Prostate gland (tissue), 2 donors: ENCODE results near the gene TSSC4. TPM values are rescaled to one million over a fixed set of nuclear protein-coding genes. Genes with fewer than 3 reads are reported as not detected.

Experiments
- DNase-seq: peaks from one replicate; pipeline ENCODE4 v3.0.0-alpha.2; 2019; ENCODE audit warnings: low spot score
- H3K27ac ChIP-seq, 2 donors: fragments of 200-600 bp; sonication (generic); 2 replicates each; pipeline ENCODE4 v1.5.1; 2017 to 2019
- H3K27me3 ChIP-seq: fragments of 200-600 bp; sonication (generic); replicated peaks from 2 replicates; pipeline ENCODE4 v1.5.1; 2019; ENCODE audit not compliant: insufficient read depth
- H3K36me3 ChIP-seq, 2 donors: fragments of 200-600 bp; sonication (generic); 1 replicate in 1 of 2; 2 replicates in 1 of 2; pipeline versions ENCODE4 v1.5.1 to v1.8.1; 2017 to 2019
- H3K4me1 ChIP-seq: fragments of 200-600 bp; sonication (generic); replicated peaks from 2 replicates; pipeline ENCODE4 v1.5.1; 2019
- H3K4me3 ChIP-seq, 2 donors: fragments of 200-600 bp; sonication (generic); 2 replicates each; pipeline ENCODE4 v1.5.1; 2017 to 2019
- H3K9me3 ChIP-seq: fragments of 200-600 bp; sonication (generic); 2 replicates; pipeline ENCODE4 v1.5.1; 2017
- POLR2A ChIP-seq: fragments of 450-650 bp; IDR thresholded peaks from one replicate; pipeline ENCODE4 v1.6.1; 2016; ENCODE audit warnings: antibody characterized with exemption, mild to moderate bottlenecking
- POLR2AphosphoS5 ChIP-seq: sonication (generic); formaldehyde crosslinking; IDR thresholded peaks from one replicate; pipeline ENCODE4 v1.6.1; 2017; ENCODE audit warnings: antibody characterized with exemption
- WGBS: methylation state at CpG from one replicate; pipeline ENCODE4 v1.1.5; 2018; 5-methylcytosine and 5-hydroxymethylcytosine counted together
- intact Hi-C: fragments of 100-400 bp; cut with DNase I; formaldehyde crosslinking; loops from one replicate; pipeline ENCODE4 v1.14.2; 2022
- total RNA-seq, 2 donors: library from RNA; depleted of rRNA; stranded (reverse); fragments of >200 nt; gene quantifications; one replicate each; pipeline ENCODE4 v1.1.0, GENCODE V29; 2016
- TF ChIP-seq, protein P1 (sequence below), 4 experiments: fragments of 200-600 bp in 2 of 4; fragments of 450-650 bp in 2 of 4; sonication (generic) in 2 of 4; IDR thresholded peaks; 1 replicate in 3 of 4; 2 replicates in 1 of 4; pipeline ENCODE4 v1.5.1; 2016 to 2019; ENCODE audit warnings: antibody characterized with exemption in 4 of 4, mild to moderate bottlenecking in 2 of 4, moderate library complexity in 2 of 4

TSSC4 gene
- total RNA-seq, 2 donors from 2014 or later, result 40.4 to 71.1 TPM

DNA sequence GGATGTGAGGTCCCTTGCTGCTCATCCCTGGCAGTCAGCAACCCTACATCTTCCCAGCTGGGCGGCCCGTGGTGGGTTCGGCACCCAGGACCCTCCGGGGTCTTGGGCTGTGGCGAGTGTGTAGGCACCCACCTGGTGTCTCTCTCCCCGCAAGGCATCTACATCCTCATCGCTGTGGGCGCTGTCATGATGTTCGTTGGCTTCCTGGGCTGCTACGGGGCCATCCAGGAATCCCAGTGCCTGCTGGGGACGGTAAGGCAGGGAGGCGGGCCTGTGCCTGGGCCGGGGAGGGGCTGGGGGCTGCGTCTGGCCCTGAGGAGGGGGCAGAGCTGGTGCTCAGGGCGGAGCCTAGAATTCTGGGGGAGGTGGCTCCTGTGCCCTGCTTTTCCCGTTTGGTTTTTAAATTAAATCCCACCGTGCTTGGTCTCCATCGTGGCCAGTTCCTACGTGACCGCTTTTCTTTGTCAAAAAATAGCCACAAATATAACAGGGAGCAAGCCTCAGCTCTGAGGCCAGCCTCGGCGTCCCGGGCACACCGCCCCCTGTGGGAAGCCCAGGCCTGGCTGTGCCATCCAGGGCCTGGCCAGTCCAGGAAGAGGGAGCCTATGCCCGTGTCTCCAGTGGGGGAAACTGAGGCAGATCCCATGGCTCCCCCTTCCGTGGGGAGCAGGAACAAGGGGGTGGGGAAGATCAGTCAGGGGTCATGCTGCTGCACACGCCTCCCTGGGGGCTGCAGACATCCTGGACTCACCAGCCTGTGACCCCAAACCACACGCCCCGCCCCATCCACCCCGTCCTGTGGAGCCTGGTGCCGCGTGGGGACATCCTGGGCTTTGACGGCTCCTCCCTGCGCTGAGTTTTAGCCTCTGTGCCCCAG, 6.4 kb upstream of the TSSC4 start:
- no peak for DNase-seq
- Histone ChIP-seq H3K9me3 (no peaks in the 10 kb centered on the region), H3K27me3 (no peaks in the 10 kb centered on the region), H3K36me3 (peaks cover 0 to 33% of the 10 kb centered on the region in 2 donors), H3K4me1 (peaks cover 13% of the 10 kb centered on the region), H3K4me3 (no peak overlapping the region), H3K27ac (no peak overlapping the region)
- TF ChIP-seq, protein P1, sequence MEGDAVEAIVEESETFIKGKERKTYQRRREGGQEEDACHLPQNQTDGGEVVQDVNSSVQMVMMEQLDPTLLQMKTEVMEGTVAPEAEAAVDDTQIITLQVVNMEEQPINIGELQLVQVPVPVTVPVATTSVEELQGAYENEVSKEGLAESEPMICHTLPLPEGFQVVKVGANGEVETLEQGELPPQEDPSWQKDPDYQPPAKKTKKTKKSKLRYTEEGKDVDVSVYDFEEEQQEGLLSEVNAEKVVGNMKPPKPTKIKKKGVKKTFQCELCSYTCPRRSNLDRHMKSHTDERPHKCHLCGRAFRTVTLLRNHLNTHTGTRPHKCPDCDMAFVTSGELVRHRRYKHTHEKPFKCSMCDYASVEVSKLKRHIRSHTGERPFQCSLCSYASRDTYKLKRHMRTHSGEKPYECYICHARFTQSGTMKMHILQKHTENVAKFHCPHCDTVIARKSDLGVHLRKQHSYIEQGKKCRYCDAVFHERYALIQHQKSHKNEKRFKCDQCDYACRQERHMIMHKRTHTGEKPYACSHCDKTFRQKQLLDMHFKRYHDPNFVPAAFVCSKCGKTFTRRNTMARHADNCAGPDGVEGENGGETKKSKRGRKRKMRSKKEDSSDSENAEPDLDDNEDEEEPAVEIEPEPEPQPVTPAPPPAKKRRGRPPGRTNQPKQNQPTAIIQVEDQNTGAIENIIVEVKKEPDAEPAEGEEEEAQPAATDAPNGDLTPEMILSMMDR (IDR thresholded peaks at IDR 0.05), result no peak
- TF ChIP-seq POLR2A (no peak), POLR2AphosphoS5 (no peak)
- intact Hi-C loops, result no loop called here
- 79% methylated on average over 31 of the region's 34 CpGs for WGBS

DNA sequence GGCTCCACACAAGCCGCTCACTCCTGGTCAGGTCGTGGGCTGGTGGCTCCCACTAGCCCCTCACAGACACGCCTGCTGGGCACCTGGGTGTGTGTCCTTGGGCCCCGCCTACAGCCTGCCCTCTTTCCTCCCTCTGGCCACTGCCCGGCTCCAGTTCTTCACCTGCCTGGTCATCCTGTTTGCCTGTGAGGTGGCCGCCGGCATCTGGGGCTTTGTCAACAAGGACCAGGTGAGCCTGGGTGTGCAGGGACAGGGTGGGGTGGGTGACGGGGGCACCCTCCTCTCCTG, 5.8 kb upstream of the TSSC4 start:
- Histone ChIP-seq H3K9me3 (no peaks in the 10 kb centered on the region), H3K4me3 (no peak overlapping the region), H3K27ac (no peak overlapping the region), H3K27me3 (no peaks in the 10 kb centered on the region), H3K36me3 (peaks cover 0 to 33% of the 10 kb centered on the region in 2 donors), H3K4me1 (peaks cover 12% of the 10 kb centered on the region)
- TF ChIP-seq POLR2AphosphoS5, result no peak
- TF ChIP-seq POLR2A, result no peak
- TF ChIP-seq, protein P1 (IDR thresholded peaks at IDR 0.05), result no peak
- intact Hi-C loops, result no loop called here
- 79% methylated on average over 8 of the region's 8 CpGs for whole genome bisulfite sequencing
- DNase-seq, result no peak

DNA sequence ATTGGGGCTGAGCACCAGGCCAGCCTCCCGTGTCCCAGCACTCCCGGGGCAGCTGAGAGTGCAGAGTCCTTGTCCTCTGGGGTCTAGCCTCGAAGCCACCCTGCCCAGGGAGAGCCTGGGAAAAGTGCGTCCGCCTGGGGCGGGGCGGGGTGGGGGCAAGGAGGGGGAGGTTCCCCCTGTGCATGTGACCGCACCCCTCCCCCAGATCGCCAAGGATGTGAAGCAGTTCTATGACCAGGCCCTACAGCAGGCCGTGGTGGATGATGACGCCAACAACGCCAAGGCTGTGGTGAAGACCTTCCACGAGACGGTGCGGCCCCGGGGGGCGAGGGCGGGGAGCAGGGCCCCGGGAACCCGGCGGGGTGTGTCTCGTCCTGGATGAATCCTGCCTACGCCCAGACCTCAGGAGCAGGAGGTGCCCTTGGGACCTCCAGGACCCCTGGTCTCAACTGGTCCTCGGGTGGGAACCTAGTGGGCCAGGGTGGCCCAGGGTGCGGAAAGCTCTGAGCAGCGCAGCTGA, 5.3 kb upstream of the TSSC4 start:
- 80% methylated on average over 26 of the region's 26 CpGs for WGBS
- Histone ChIP-seq H3K9me3 (no peaks in the 10 kb centered on the region), H3K27ac (no peak overlapping the region), H3K4me1 (peaks cover 11% of the 10 kb centered on the region), H3K27me3 (no peaks in the 10 kb centered on the region), H3K4me3 (no peak overlapping the region), H3K36me3 (peaks cover 0 to 33% of the 10 kb centered on the region in 2 donors)
- TF ChIP-seq POLR2AphosphoS5, result no peak
- TF ChIP-seq, protein P1 (IDR thresholded peaks at IDR 0.05), result no peak
- TF ChIP-seq POLR2A, result no peak
- intact Hi-C loops, result no loop called here
- no peak for DNase-seq

DNA sequence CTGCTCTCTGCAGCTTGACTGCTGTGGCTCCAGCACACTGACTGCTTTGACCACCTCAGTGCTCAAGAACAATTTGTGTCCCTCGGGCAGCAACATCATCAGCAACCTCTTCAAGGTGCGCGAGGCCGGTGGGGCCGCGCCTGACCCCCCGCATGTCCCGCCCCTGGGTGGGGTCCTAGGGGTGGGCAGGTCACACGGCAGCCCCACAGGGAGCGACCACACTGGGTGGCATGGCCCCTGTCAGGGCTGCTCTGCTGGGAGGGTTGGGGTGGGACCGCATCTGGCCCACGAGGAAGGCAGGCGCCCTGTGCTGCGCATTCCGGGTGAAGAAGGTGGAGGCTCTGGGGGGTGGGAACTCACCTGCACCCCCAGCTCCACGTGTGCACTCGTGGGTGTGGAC, 4.7 kb upstream of the TSSC4 start:
- 84% methylated on average over 16 of the region's 17 CpGs for WGBS
- H3K9me3 ChIP-seq, result no peaks in the 10 kb centered on the region
- peaks cover 0 to 33% of the 10 kb centered on the region in 2 donors for H3K36me3 ChIP-seq
- TF ChIP-seq POLR2A (no peak), POLR2AphosphoS5 (no peak)
- TF ChIP-seq, protein P1 (IDR thresholded peaks at IDR 0.05), result no peak
- H3K27ac ChIP-seq, result no peak overlapping the region
- no peak overlapping the region for H3K4me3 ChIP-seq
- intact Hi-C loops, result no loop called here
- H3K4me1 ChIP-seq, result peaks cover 11% of the 10 kb centered on the region
- no peaks in the 10 kb centered on the region for H3K27me3 ChIP-seq
- DNase-seq, result no peak

DNA sequence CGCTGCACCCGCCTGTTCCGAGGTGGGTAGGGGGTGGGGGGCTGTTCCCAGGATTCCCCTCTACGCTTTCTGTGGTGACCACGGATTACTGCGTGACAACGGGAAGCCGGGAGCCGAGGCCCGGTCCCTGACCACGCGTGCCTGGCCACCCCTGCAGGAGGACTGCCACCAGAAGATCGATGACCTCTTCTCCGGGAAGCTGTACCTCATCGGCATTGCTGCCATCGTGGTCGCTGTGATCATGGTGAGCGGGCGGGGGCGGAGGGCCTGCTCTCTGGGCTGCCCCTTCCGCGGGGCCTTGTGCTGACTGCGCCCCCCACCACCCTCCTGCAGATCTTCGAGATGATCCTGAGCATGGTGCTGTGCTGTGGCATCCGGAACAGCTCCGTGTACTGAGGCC, 4.1 kb upstream of the TSSC4 start:
- Histone ChIP-seq H3K27ac (no peak overlapping the region), H3K4me3 (no peak overlapping the region), H3K27me3 (no peaks in the 10 kb centered on the region), H3K9me3 (no peaks in the 10 kb centered on the region), H3K4me1 (peaks cover 14% of the 10 kb centered on the region), H3K36me3 (peaks cover 0 to 33% of the 10 kb centered on the region in 2 donors)
- DNase-seq, result no peak
- intact Hi-C loops, result no loop called here
- 91% methylated on average over 25 of the region's 26 CpGs for WGBS
- TF ChIP-seq, protein P1 (IDR thresholded peaks at IDR 0.05), result no peak
- no peak for TF ChIP-seq POLR2AphosphoS5
- no peak for TF ChIP-seq POLR2A
